ENCODE results near the gene DOCK4. TPM values are rescaled to one million over a fixed set of nuclear protein-coding genes. Genes with fewer than 3 reads are reported as not detected.

The DOCK4 gene
- total and polyA plus RNA-seq, 5 donors from 2014 or later, result 0.44 TPM; not detected in 4

GRCh38 chr7:111752022-111752582, 454.1 kb downstream of the DOCK4 start:
- Mint-ChIP-seq H3K4me1 (no peaks in the 10 kb centered on the region), H3K27ac (no peak overlapping the region), H3K4me3 (no peak overlapping the region), H3K9me3 (peaks cover 0 to 2% (median 0%) of the 10 kb centered on the region in 7 donors), H3K27me3 (no peaks in the 10 kb centered on the region), H3K36me3 (no peaks in the 10 kb centered on the region)
- no peaks in the 10 kb centered on the region for H3K36me3 ChIP-seq (ENCODE audit: control insufficient read depth, insufficient read depth, low read length)
- ATAC-seq (ENCODE audit: low read depth in 2 of 2), result peak in 1 of 2 donors; percentile 52
- H3K4me3 ChIP-seq (ENCODE audit: low read depth, low read length), result no peak overlapping the region
- H3K27ac ChIP-seq (ENCODE audit: insufficient read depth, low read length, poor library complexity, severe bottlenecking), result no peak overlapping the region
- H3K27me3 ChIP-seq (ENCODE audit: control insufficient read depth, insufficient read depth, low read length), result no peaks in the 10 kb centered on the region
- no peaks in the 10 kb centered on the region for H3K4me1 ChIP-seq (ENCODE audit: control insufficient read depth, insufficient read depth, low read length, poor library complexity, severe bottlenecking)
- DNase-seq, result peak; percentile 12 to 62 (median 23)
- H3K9me3 ChIP-seq (ENCODE audit: control insufficient read depth in 2 of 2, low read length in 2 of 2), result no peaks in the 10 kb centered on the region

GRCh38 chr7:111750878-111751277, 455.3 kb downstream of the DOCK4 start:
- H3K4me3 Mint-ChIP-seq, result no peak overlapping the region
- H3K4me1 ChIP-seq (ENCODE audit: control insufficient read depth, insufficient read depth, low read length, poor library complexity, severe bottlenecking), result no peaks in the 10 kb centered on the region
- H3K9me3 Mint-ChIP-seq, result peaks cover 0 to 2% (median 0%) of the 10 kb centered on the region in 7 donors
- ATAC-seq (ENCODE audit: low read depth in 2 of 2) (no peak), DNase-seq (no peak)
- H3K4me1 Mint-ChIP-seq, result no peaks in the 10 kb centered on the region
- no peaks in the 10 kb centered on the region for H3K9me3 ChIP-seq (ENCODE audit: control insufficient read depth in 2 of 2, low read length in 2 of 2)
- no peaks in the 10 kb centered on the region for H3K27me3 ChIP-seq (ENCODE audit: control insufficient read depth, insufficient read depth, low read length)
- no peak overlapping the region for H3K27ac Mint-ChIP-seq
- no peaks in the 10 kb centered on the region for H3K36me3 ChIP-seq (ENCODE audit: control insufficient read depth, insufficient read depth, low read length)
- H3K4me3 ChIP-seq (ENCODE audit: low read depth, low read length), result no peak overlapping the region
- no peak overlapping the region for H3K27ac ChIP-seq (ENCODE audit: insufficient read depth, low read length, poor library complexity, severe bottlenecking)
- H3K36me3 Mint-ChIP-seq, result no peaks in the 10 kb centered on the region
- no peaks in the 10 kb centered on the region for H3K27me3 Mint-ChIP-seq

DNA sequence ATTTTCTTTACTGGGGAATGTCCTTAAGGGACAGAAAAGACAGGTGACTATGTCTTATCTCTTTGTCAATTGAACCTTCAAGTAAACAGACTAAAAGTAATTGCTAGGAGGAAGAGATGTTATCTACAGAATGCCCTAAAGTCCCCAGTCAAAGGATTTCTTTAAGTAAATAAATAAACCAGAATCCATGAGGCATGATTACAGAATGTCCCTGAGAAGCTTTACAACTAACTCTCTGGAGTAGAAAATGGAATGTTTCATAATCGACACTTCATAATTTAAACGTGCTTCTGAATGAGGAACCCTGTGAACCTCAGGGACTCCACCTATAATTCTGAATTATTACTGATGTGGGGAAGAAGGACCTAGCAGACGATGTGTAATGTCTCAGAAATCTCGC, 456.0 kb downstream of the DOCK4 start:
- no peaks in the 10 kb centered on the region for H3K36me3 Mint-ChIP-seq
- Histone ChIP-seq H3K4me3 (ENCODE audit: low read depth, low read length) (no peak overlapping the region), H3K27me3 (ENCODE audit: control insufficient read depth, insufficient read depth, low read length) (no peaks in the 10 kb centered on the region), H3K36me3 (ENCODE audit: control insufficient read depth, insufficient read depth, low read length) (no peaks in the 10 kb centered on the region), H3K27ac (ENCODE audit: insufficient read depth, low read length, poor library complexity, severe bottlenecking) (no peak overlapping the region), H3K9me3 (ENCODE audit: control insufficient read depth in 2 of 2, low read length in 2 of 2) (no peaks in the 10 kb centered on the region), H3K4me1 (ENCODE audit: control insufficient read depth, insufficient read depth, low read length, poor library complexity, severe bottlenecking) (no peaks in the 10 kb centered on the region)
- H3K9me3 Mint-ChIP-seq, result peaks cover 0 to 2% (median 0%) of the 10 kb centered on the region in 7 donors
- ATAC-seq (ENCODE audit: low read depth in 2 of 2) (no peak), DNase-seq (no peak)
- H3K4me1 Mint-ChIP-seq, result no peaks in the 10 kb centered on the region
- H3K27me3 Mint-ChIP-seq, result no peaks in the 10 kb centered on the region
- no peak overlapping the region for H3K27ac Mint-ChIP-seq
- H3K4me3 Mint-ChIP-seq, result no peak overlapping the region

DNA sequence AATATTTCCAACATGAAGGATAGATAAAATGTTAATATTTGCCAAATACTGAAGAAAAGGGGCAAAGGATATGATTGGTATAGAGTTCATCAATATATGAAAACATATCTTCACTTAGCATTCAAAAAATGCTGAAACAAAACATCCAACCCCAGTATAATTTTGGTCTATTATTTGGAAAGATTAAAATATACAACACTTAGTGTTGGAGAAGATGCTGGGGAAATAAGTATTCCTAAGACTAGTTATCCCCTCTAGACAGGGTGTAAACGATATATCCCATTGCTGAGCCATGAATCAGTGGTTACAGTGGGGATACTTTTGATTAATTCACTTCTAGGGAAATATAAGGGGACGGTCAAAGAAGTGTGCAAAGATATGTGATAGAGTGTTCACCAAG, 456.6 kb downstream of the DOCK4 start:
- DNase-seq (no peak), ATAC-seq (ENCODE audit: low read depth in 2 of 2) (no peak)
- no peaks in the 10 kb centered on the region for H3K36me3 ChIP-seq (ENCODE audit: control insufficient read depth, insufficient read depth, low read length)
- H3K27me3 ChIP-seq (ENCODE audit: control insufficient read depth, insufficient read depth, low read length), result no peaks in the 10 kb centered on the region
- no peak overlapping the region for H3K27ac Mint-ChIP-seq
- no peak overlapping the region for H3K27ac ChIP-seq (ENCODE audit: insufficient read depth, low read length, poor library complexity, severe bottlenecking)
- no peaks in the 10 kb centered on the region for H3K4me1 ChIP-seq (ENCODE audit: control insufficient read depth, insufficient read depth, low read length, poor library complexity, severe bottlenecking)
- no peaks in the 10 kb centered on the region for H3K4me1 Mint-ChIP-seq
- H3K27me3 Mint-ChIP-seq, result no peaks in the 10 kb centered on the region
- H3K4me3 ChIP-seq (ENCODE audit: low read depth, low read length), result no peak overlapping the region
- peaks cover 0 to 2% (median 0%) of the 10 kb centered on the region in 7 donors for H3K9me3 Mint-ChIP-seq
- H3K4me3 Mint-ChIP-seq, result no peak overlapping the region
- H3K36me3 Mint-ChIP-seq, result no peaks in the 10 kb centered on the region
- H3K9me3 ChIP-seq (ENCODE audit: control insufficient read depth in 2 of 2, low read length in 2 of 2), result no peaks in the 10 kb centered on the region

DNA sequence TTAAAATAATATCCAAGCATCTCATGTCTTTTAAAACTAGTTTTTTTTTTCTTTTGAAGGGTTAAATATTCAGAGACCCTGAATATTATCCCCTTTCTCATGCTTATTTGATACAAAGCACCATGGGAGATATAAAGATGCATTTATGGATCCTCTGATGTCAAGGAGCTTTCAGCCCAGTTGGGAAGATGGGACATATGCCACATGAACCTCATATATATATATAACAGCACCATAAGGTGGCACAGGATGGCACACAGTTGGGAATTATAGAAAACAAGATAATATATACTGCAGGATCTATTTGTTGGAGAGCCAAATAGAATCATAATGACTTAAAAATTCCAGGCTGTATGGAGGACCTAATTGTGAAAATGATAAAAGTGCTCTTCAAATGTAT, 458.5 kb downstream of the DOCK4 start:
- Histone ChIP-seq H3K36me3 (ENCODE audit: control insufficient read depth, insufficient read depth, low read length) (no peaks in the 10 kb centered on the region), H3K27me3 (ENCODE audit: control insufficient read depth, insufficient read depth, low read length) (no peaks in the 10 kb centered on the region), H3K27ac (ENCODE audit: insufficient read depth, low read length, poor library complexity, severe bottlenecking) (no peak overlapping the region), H3K4me1 (ENCODE audit: control insufficient read depth, insufficient read depth, low read length, poor library complexity, severe bottlenecking) (no peaks in the 10 kb centered on the region), H3K4me3 (ENCODE audit: low read depth, low read length) (no peak overlapping the region), H3K9me3 (ENCODE audit: control insufficient read depth in 2 of 2, low read length in 2 of 2) (no peaks in the 10 kb centered on the region)
- no peak for ATAC-seq (ENCODE audit: low read depth in 2 of 2)
- Mint-ChIP-seq H3K27me3 (peaks cover 2% of the 10 kb centered on the region), H3K9me3 (peaks cover 0 to 2% (median 0%) of the 10 kb centered on the region in 7 donors), H3K36me3 (no peaks in the 10 kb centered on the region), H3K27ac (no peak overlapping the region), H3K4me3 (no peak overlapping the region), H3K4me1 (no peaks in the 10 kb centered on the region)
- DNase-seq, result no peak

GRCh38 chr7:111746950-111747349, 459.2 kb downstream of the DOCK4 start:
- no peaks in the 10 kb centered on the region for H3K4me1 ChIP-seq (ENCODE audit: control insufficient read depth, insufficient read depth, low read length, poor library complexity, severe bottlenecking)
- Mint-ChIP-seq H3K4me3 (no peak overlapping the region), H3K27ac (no peak overlapping the region), H3K4me1 (no peaks in the 10 kb centered on the region), H3K9me3 (peaks cover 0 to 2% (median 0%) of the 10 kb centered on the region in 7 donors), H3K27me3 (peaks cover 5% of the 10 kb centered on the region), H3K36me3 (no peaks in the 10 kb centered on the region)
- H3K9me3 ChIP-seq (ENCODE audit: control insufficient read depth in 2 of 2, low read length in 2 of 2), result no peaks in the 10 kb centered on the region
- no peak overlapping the region for H3K4me3 ChIP-seq (ENCODE audit: low read depth, low read length)
- no peaks in the 10 kb centered on the region for H3K27me3 ChIP-seq (ENCODE audit: control insufficient read depth, insufficient read depth, low read length)
- ATAC-seq (ENCODE audit: low read depth in 2 of 2) (no peak), DNase-seq (no peak)
- H3K36me3 ChIP-seq (ENCODE audit: control insufficient read depth, insufficient read depth, low read length), result no peaks in the 10 kb centered on the region
- no peak overlapping the region for H3K27ac ChIP-seq (ENCODE audit: insufficient read depth, low read length, poor library complexity, severe bottlenecking)

- ATAC-seq (ENCODE audit: low read depth in 2 of 2) (no peak), DNase-seq (no peak)
- Mint-ChIP-seq H3K36me3 (no peaks in the 10 kb centered on the region), H3K4me3 (no peak overlapping the region), H3K9me3 (peaks cover 0 to 2% (median 0%) of the 10 kb centered on the region in 7 donors), H3K27me3 (peaks cover 5% of the 10 kb centered on the region), H3K27ac (peak overlapping the region in 1 of 3 donors; percentile 13), H3K4me1 (no peaks in the 10 kb centered on the region)
- Histone ChIP-seq H3K27ac (ENCODE audit: insufficient read depth, low read length, poor library complexity, severe bottlenecking) (no peak overlapping the region), H3K9me3 (ENCODE audit: control insufficient read depth in 2 of 2, low read length in 2 of 2) (no peaks in the 10 kb centered on the region), H3K4me3 (ENCODE audit: low read depth, low read length) (no peak overlapping the region), H3K4me1 (ENCODE audit: control insufficient read depth, insufficient read depth, low read length, poor library complexity, severe bottlenecking) (no peaks in the 10 kb centered on the region), H3K27me3 (ENCODE audit: control insufficient read depth, insufficient read depth, low read length) (no peaks in the 10 kb centered on the region), H3K36me3 (ENCODE audit: control insufficient read depth, insufficient read depth, low read length) (no peaks in the 10 kb centered on the region)
Observed at GRCh38 chr7:111744501-111745155, 461.6 kb downstream of the DOCK4 start.

- Mint-ChIP-seq H3K27me3 (peaks cover 5% of the 10 kb centered on the region), H3K4me3 (no peak overlapping the region), H3K36me3 (no peaks in the 10 kb centered on the region), H3K9me3 (no peaks in the 10 kb centered on the region), H3K4me1 (no peaks in the 10 kb centered on the region), H3K27ac (no peak overlapping the region)
- Histone ChIP-seq H3K36me3 (ENCODE audit: control insufficient read depth, insufficient read depth, low read length) (no peaks in the 10 kb centered on the region), H3K4me3 (ENCODE audit: low read depth, low read length) (no peak overlapping the region), H3K4me1 (ENCODE audit: control insufficient read depth, insufficient read depth, low read length, poor library complexity, severe bottlenecking) (no peaks in the 10 kb centered on the region), H3K27me3 (ENCODE audit: control insufficient read depth, insufficient read depth, low read length) (no peaks in the 10 kb centered on the region), H3K27ac (ENCODE audit: insufficient read depth, low read length, poor library complexity, severe bottlenecking) (no peak overlapping the region), H3K9me3 (ENCODE audit: control insufficient read depth in 2 of 2, low read length in 2 of 2) (no peaks in the 10 kb centered on the region)
- ATAC-seq (ENCODE audit: low read depth in 2 of 2) (no peak), DNase-seq (no peak)
Observed at GRCh38 chr7:111743244-111743847, 462.9 kb downstream of the DOCK4 start.
